Karpas-422 (cell line): Measurements from ENCODE around the gene STMND1. TPM values are rescaled to one million over a fixed set of nuclear protein-coding genes. Genes with fewer than 3 reads are reported as not detected.

Source experiments
- DNase-seq: peaks from one replicate; pipeline ENCODE4 v3.0.0-alpha.2; 2015
- H2AFZ ChIP-seq: fragments of 200-600 bp; sonication (generic); 2 replicates; pipeline ENCODE4 v1.6.1; 2014; ENCODE audit warnings: antibody characterized with exemption, low read length, mixed read lengths
- H3K27ac ChIP-seq: fragments of 200-600 bp; sonication (generic); 2 replicates; pipeline ENCODE4 v1.5.1; 2014; ENCODE audit warnings: mild to moderate bottlenecking, low read length, moderate library complexity
- H3K27me3 ChIP-seq: fragments of 200-600 bp; sonication (generic); 2 replicates; pipeline ENCODE4 v1.6.1; 2014; ENCODE audit warnings: low read length, mixed read lengths
- H3K36me3 ChIP-seq: fragments of 200-600 bp; sonication (generic); 2 replicates; pipeline ENCODE4 v1.6.1; 2014; ENCODE audit warnings: low read length, mixed read lengths; ENCODE audit not compliant: insufficient read depth
- H3K4me1 ChIP-seq: fragments of 200-600 bp; sonication (generic); 2 replicates; pipeline ENCODE4 v1.6.1; 2014; ENCODE audit warnings: mild to moderate bottlenecking, low read length, mixed read lengths
- H3K4me2 ChIP-seq: fragments of 200-600 bp; sonication (generic); 2 replicates; pipeline ENCODE4 v1.6.1; 2014; ENCODE audit warnings: low read length, low read depth, mild to moderate bottlenecking; ENCODE audit not compliant: poor library complexity, severe bottlenecking
- H3K4me3 ChIP-seq: fragments of 200-600 bp; sonication (generic); 2 replicates; pipeline ENCODE4 v1.5.1; 2014; ENCODE audit warnings: mild to moderate bottlenecking, antibody characterized with exemption, low read length, mixed read lengths
- H3K79me2 ChIP-seq: fragments of 200-600 bp; sonication (generic); 2 replicates; pipeline ENCODE4 v1.6.1; 2014; ENCODE audit warnings: mild to moderate bottlenecking, low read length, mixed read lengths
- H3K9ac ChIP-seq: fragments of 200-600 bp; sonication (generic); 2 replicates; pipeline ENCODE4 v1.6.0; 2014; ENCODE audit warnings: low read length
- H3K9me2 ChIP-seq: fragments of 200-600 bp; sonication (generic), shearing (Covaris generic); replicated peaks from 2 replicates; pipeline ENCODE4 v1.6.0; 2014; ENCODE audit warnings: mild to moderate bottlenecking, low read length, moderate library complexity; ENCODE audit not compliant: insufficient read depth
- H3K9me3 ChIP-seq: fragments of 300-700, 200-600 bp; sonication (generic); 2 replicates; pipeline ENCODE4 v1.6.1; 2014; ENCODE audit warnings: low read length, mixed read lengths
- H4K20me1 ChIP-seq: fragments of 200-600 bp; sonication (generic); 2 replicates; pipeline ENCODE4 v1.6.1; 2014; ENCODE audit warnings: mild to moderate bottlenecking, antibody characterized with exemption, low read length, low read depth; ENCODE audit not compliant: insufficient read depth
- total RNA-seq: library from RNA; depleted of rRNA; stranded (reverse); fragments of >200 nt; shearing (Covaris generic); gene quantifications from 2 replicates; pipeline ENCODE4 v1.2.3, GENCODE V29; 2014; ENCODE audit warnings: low replicate concordance; rRNA removed

STMND1 gene
- total RNA-seq: not detected in 2 replicates

DNA sequence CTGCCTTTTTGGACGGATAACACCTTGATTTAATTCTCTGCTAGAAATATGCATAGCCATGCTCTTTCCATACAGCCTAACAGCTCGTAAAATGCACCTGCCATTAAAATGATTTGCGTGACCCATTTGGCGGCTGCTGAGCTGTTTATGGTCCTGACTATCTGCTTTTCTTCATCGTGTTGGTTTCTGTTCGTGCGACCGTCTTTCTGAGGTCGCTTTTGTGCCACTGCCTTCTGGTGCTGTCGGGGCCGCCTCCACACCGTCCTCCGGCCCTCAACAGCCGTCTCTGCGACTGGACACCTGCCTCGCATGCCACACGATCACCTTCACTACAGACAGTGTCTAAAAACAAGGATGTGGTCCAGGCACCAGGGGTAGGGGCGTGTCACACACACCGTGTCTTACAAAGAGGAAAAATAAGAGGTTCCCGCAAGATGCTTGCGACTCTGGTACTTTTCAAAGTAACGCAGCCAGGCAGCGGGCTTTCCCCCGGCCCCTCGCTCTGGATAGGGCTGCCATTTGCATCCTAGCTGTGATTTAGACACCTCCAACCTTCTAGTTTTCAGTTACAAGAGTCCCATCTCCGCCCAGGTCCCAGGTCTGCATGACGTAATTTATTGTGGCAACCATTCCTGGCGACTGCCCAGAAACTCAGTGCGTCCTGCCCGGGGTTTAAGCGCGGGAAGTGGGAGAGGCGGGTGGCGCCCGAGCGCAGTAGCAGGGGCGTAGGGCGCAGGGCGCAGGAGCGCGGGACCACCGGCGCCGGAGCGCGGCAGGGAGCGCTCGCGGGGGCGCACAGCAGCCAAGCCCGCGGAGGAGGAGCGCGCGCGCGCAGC, at the start of gene STMND1:
TSS of gene STMND1 (plus strand) at position 629 of the 836 bp plus-strand sequence. CDS start 208 bp downstream, outside the sequence.
- no peaks in the 10 kb centered on the region for H3K27me3 ChIP-seq
- DNase-seq: no peak
- H3K79me2 ChIP-seq: no peaks in the 10 kb centered on the region
- no peak within 1 kb of the TSS for H3K9ac ChIP-seq
- H3K4me1 ChIP-seq: no peaks in the 10 kb centered on the region
- no peak within 1 kb of the TSS for H3K27ac ChIP-seq
- H3K9me3 ChIP-seq: no peaks in the 10 kb centered on the region; the same call in 1 of the 2 replicates
- no peaks in the 10 kb centered on the region for H3K36me3 ChIP-seq
- no peak within 1 kb of the TSS for H2AFZ ChIP-seq
- H3K9me2 ChIP-seq: no peaks in the 10 kb centered on the region
- H3K4me2 ChIP-seq: no peak within 1 kb of the TSS
- H4K20me1 ChIP-seq: no peaks in the 10 kb centered on the region
- no peak within 1 kb of the TSS for H3K4me3 ChIP-seq

DNA sequence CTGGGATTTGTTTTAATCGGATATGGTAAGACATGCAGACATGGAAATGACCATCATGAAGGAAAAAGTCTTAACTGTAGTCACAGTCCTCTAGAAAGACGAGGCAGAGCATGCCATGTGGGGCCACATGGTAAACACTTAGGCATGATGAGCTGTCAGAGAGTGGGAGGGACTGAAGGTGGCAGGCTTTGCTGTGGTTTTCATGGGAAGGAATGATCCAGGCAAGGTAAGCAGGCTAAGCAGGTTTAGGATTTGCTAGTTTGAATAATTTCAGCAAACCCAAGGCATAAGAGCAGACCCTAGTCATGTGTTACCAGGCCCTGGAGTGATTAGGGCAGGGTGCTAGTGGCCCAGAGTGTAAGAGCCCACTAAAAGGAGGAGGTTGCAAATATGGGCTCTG, 47.2 kb upstream of the STMND1 start:
- Histone ChIP-seq H2AFZ (no peak overlapping the region), H3K27me3 (no peaks in the 10 kb centered on the region)
- DNase-seq: no peak

DNA sequence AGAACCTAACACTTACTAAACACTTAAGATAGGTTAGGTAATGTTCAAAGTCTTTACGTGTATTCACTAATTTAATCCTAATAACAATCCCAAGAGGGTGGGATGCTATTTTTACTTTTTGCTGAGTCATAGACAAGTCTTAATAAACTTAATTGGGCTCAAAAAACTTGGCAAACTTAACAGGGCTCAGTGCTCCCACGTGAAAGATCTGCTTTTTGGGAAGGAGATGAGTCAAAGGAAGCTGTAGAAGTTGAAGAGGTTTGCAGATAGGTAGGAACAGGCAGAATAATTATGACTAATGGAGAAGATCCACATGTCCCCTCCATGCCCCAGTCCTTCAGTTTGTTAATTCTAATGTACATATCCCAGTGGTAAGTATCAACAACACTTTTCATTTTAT, 44.5 kb upstream of the STMND1 start:
- H3K4me3 ChIP-seq: no peak overlapping the region
- H3K79me2 ChIP-seq: no peaks in the 10 kb centered on the region
- DNase-seq: no peak

More for the DNA sequence above, 47.2 kb upstream of the STMND1 start:
- no peak overlapping the region for H3K4me3 ChIP-seq
- H3K4me2 ChIP-seq: no peak overlapping the region
- H3K9me2 ChIP-seq: no peaks in the 10 kb centered on the region
- H3K79me2 ChIP-seq: no peaks in the 10 kb centered on the region
- no peak overlapping the region for H3K9ac ChIP-seq
- no peaks in the 10 kb centered on the region for H3K4me1 ChIP-seq
- H3K9me3 ChIP-seq: no peaks in the 10 kb centered on the region
- no peak overlapping the region for H3K27ac ChIP-seq
- no peaks in the 10 kb centered on the region for H3K36me3 ChIP-seq
- H4K20me1 ChIP-seq: no peaks in the 10 kb centered on the region

DNA sequence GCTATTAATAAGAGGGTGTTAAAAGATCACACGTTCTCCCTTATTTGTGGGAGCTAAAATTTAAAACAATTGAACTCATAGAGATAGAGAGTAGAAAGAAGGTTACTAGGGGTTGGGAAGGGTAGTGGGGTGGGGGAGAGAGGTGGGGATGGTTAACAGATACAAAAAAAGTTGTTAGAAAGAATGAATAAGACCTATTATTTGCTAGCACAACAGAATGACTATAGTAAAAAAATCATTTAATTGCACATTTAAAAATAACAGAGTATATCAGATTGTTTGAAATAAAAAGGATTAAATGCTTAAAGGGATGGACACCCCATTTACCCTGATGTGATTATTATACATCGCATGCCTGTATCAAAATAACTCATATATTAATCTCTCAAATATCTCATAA, 43.3 kb upstream of the STMND1 start:
- Histone ChIP-seq H3K9ac (no peak overlapping the region), H3K79me2 (no peaks in the 10 kb centered on the region), H3K27me3 (no peaks in the 10 kb centered on the region), H3K9me2 (no peaks in the 10 kb centered on the region), H3K4me2 (no peak overlapping the region), H3K4me1 (no peaks in the 10 kb centered on the region), H3K4me3 (no peak overlapping the region), H2AFZ (no peak overlapping the region), H3K27ac (no peak overlapping the region), H3K36me3 (no peaks in the 10 kb centered on the region), H4K20me1 (no peaks in the 10 kb centered on the region), H3K9me3 (no peaks in the 10 kb centered on the region)
- DNase-seq: no peak

More for the DNA sequence above, 44.5 kb upstream of the STMND1 start:
- Histone ChIP-seq H3K4me1 (no peaks in the 10 kb centered on the region), H3K9me3 (no peaks in the 10 kb centered on the region), H3K27ac (no peak overlapping the region), H3K36me3 (no peaks in the 10 kb centered on the region), H3K9me2 (no peaks in the 10 kb centered on the region), H3K9ac (no peak overlapping the region), H3K27me3 (no peaks in the 10 kb centered on the region), H2AFZ (no peak overlapping the region), H3K4me2 (no peak overlapping the region), H4K20me1 (no peaks in the 10 kb centered on the region)

DNA sequence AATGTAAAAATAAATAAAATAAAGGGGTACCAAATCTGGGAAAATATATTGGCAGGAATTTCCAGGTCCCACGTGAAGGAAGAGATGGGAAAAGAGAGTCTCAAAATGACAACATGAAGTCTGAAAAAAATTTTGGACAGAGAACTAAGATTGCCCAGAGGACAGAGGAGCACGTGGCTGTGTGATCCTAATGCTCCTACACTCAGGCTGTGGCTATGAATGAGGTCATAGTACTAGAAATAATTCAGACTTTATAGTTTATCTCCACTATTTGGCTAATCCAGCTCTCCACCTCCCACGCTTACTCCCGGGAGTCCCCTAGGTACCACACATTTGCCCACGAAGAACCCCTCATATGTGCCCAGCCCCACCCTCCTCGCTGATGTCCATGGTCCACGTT, 42.8 kb upstream of the STMND1 start:
- H2AFZ ChIP-seq: no peak overlapping the region

DNA sequence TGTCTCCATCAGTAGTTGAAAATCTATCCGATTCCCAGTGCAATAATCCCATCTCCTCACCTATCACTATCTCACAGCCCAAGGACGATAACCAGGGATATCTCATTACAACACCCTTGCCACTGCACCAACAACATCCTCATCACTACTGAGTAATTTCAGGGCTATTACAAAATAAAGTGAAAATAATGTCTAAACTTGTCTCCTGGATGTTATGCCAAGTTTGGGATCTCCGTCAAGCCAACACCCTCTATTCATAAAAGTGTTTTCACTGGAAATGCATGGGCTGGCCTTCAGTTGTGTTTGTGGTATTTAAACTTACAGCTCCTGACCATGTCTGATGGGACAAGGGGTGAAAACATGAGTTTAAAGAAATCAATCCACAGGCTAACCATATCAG, 42.0 kb upstream of the STMND1 start:
- Histone ChIP-seq H3K27me3 (no peaks in the 10 kb centered on the region), H3K4me1 (no peaks in the 10 kb centered on the region), H3K9me2 (no peaks in the 10 kb centered on the region), H3K4me2 (no peak overlapping the region), H3K4me3 (no peak overlapping the region), H2AFZ (no peak overlapping the region), H3K9ac (no peak overlapping the region), H3K9me3 (no peaks in the 10 kb centered on the region), H3K27ac (no peak overlapping the region), H4K20me1 (no peaks in the 10 kb centered on the region), H3K36me3 (no peaks in the 10 kb centered on the region), H3K79me2 (no peaks in the 10 kb centered on the region)
- no peak for DNase-seq

More for the DNA sequence above, 42.8 kb upstream of the STMND1 start:
- H3K4me2 ChIP-seq: no peak overlapping the region
- no peaks in the 10 kb centered on the region for H3K36me3 ChIP-seq
- H3K79me2 ChIP-seq: no peaks in the 10 kb centered on the region
- no peak for DNase-seq
- H3K9me3 ChIP-seq: no peaks in the 10 kb centered on the region
- H4K20me1 ChIP-seq: no peaks in the 10 kb centered on the region
- H3K9ac ChIP-seq: no peak overlapping the region
- H3K4me3 ChIP-seq: no peak overlapping the region
- no peaks in the 10 kb centered on the region for H3K9me2 ChIP-seq
- no peak overlapping the region for H3K27ac ChIP-seq
- H3K27me3 ChIP-seq: no peaks in the 10 kb centered on the region
- H3K4me1 ChIP-seq: no peaks in the 10 kb centered on the region

DNA sequence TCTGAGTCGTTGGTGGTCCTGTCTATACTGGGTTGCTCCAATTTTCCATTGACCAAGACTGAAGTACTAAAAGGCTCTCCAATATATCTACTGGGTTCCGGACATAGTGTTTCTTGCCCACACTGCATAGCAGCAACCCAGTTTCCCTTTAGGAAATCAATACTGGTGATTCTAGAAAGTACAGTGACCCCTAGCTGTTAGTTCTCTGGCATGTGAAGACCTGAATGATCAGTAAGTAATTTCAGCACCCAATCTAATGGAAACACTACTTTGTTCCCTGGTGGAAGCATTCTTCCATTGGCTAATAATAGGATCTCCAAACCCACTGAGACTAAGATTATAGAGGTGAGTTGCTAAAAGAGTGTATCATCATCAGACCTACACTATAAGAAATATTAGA, 40.8 kb upstream of the STMND1 start:
- no peak for DNase-seq
- no peak overlapping the region for H3K4me2 ChIP-seq
- no peaks in the 10 kb centered on the region for H3K9me3 ChIP-seq
- no peak overlapping the region for H3K4me3 ChIP-seq
- H3K36me3 ChIP-seq: no peaks in the 10 kb centered on the region
- H3K9me2 ChIP-seq: no peaks in the 10 kb centered on the region
- H3K4me1 ChIP-seq: no peaks in the 10 kb centered on the region
- no peak overlapping the region for H3K27ac ChIP-seq
- H3K79me2 ChIP-seq: no peaks in the 10 kb centered on the region
- no peak overlapping the region for H3K9ac ChIP-seq
- no peaks in the 10 kb centered on the region for H4K20me1 ChIP-seq
- no peaks in the 10 kb centered on the region for H3K27me3 ChIP-seq
- H2AFZ ChIP-seq: no peak overlapping the region

DNA sequence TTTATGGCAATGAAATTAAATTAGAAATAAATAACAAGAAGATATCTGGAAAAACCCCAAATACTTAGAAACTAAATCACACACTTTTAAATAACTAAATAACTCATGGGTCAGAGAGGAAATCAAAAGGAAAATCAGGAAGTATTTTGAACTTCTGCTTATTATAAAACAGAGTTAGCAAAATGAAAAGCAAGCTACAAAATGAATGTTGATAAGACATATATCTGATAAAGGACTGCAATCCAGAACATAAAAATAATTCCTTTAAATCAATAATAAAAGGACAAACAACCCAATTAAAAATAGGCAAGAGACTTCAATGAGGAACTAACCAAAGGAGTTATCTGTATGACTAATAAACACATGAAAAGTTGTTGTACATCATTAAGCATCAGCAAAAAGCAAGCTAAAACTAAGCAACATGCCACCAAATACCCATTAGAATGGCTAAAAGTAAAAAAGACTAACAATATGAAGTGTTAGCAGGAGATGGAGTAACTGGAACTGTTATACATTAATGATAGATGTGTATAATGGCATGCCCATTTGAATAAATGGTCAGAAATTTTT, 38.9 kb upstream of the STMND1 start:
- Histone ChIP-seq H3K36me3 (no peaks in the 10 kb centered on the region), H3K27me3 (no peaks in the 10 kb centered on the region), H3K27ac (no peak overlapping the region), H3K79me2 (no peaks in the 10 kb centered on the region), H3K4me3 (no peak overlapping the region), H4K20me1 (no peaks in the 10 kb centered on the region), H2AFZ (no peak overlapping the region), H3K4me2 (no peak overlapping the region), H3K9ac (no peak overlapping the region), H3K9me2 (no peaks in the 10 kb centered on the region), H3K4me1 (no peaks in the 10 kb centered on the region), H3K9me3 (no peaks in the 10 kb centered on the region)
- no peak for DNase-seq
